ENCODE data around the gene TMPRSS2.
A peak's percentile ranks its signal among the peaks of the same experiment; 100 is the strongest.

The TMPRSS2 gene

DNA sequence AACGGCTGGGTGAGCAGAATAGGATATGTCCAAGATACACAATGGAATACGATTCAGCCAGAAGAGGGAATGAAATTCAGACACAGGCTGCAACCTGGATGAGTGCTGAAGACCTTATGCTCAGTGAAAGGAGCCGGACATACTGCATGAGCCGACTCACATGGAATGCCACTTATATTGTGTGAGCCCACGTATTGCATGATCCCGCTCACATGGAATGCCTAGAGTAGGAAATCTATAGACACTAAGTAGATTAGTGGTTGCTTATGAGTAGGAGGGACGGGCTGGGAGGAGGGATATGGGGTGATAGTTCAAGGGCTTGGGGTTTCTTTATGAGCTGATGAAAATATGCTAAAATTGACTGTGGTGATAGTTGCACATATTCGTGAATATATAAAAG is 26.8 kb downstream of the TMPRSS2 start:
- DNase-seq (ENCODE audit: low spot score): no peak

DNA sequence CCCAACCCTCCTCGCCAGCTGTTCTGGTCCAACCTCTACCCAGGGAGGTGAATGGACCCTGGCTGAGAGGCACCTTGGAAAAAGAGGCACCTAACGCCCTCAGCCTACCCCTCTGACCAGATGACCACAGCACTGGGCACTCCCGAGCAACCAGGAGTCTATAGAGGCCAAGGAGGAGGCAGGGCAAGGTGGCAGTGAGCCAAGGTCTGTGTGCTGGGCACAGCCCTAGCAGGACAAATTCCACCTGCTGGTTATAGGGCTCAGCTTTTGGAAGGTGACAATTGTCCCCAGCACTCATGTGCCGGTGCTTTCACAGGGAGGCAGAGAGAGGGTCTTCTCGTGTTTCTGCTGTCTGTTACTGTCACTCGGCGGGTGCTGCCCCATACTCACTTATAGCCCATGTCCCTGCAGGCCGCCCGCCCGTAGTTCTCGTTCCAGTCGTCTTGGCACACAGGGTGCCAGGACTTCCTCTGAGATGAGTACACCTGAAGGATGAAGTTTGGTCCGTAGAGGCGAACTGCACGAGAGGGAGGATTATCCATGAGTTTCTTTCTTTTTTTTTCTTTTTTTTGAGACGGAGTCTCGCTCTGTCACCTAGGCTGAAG is 27.8 kb downstream of the TMPRSS2 start:
- no peak for DNase-seq (ENCODE audit: low spot score)

DNA sequence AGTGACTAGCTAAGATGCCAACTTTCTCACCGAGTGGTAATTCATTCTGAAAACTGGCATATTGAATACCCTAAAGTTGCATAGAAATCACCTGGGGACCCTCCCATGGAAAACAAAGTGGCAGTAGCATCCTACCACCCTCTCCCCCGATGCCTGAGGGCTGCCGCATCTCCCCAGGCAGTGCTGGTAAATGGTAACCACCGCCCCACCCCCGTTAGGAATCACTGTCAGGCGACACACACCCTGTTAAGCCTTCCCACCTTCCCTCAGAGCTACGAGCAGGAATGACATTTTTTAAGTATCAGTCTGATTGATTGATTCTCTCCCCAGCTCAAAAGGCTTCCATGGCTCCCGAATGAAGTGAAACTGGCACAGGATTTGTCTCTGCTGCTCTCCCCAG is 28.3 kb downstream of the TMPRSS2 start:
- no peak for DNase-seq (ENCODE audit: low spot score)

DNA sequence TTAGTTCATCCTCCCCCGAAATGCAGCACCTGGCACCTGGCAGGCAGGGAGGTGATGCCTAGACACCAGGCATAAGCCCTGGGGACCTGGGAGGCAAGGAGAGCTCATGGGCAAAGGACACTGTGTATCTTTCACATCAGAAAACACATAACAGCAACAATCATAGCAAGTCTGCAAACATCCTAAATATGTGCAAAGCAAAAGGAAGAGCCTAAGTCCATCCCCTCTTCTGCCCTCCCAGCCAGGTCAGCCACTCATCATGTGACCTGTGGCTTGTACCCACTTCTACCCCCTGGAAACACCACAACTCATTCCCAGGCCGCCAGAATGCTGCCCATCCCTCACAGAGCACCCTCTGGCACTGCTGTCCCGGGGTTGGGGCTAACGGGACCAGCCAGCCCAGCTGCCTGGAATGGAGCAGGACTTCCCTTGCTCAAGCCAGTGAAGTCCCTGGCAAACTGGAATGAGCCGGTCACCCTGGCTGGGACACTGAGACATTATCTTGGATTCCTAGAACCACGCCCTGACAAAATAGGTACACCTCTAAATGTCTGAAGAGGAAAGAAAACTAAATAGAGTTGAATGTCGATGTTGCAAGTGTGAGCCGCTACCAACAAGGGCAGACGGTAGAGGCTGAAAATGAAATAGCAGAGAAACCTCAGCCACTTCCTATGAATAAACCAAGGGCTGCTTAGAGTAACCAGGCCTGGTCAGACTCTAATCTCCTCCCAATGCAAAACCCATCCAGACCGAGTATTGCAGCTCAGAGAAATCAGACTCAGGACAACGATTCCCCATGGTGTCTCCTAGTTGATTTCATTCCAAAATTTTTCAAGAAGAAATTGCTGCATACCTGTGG is 29.4 kb downstream of the TMPRSS2 start:
- DNase-seq (ENCODE audit: low spot score): no peak

DNA sequence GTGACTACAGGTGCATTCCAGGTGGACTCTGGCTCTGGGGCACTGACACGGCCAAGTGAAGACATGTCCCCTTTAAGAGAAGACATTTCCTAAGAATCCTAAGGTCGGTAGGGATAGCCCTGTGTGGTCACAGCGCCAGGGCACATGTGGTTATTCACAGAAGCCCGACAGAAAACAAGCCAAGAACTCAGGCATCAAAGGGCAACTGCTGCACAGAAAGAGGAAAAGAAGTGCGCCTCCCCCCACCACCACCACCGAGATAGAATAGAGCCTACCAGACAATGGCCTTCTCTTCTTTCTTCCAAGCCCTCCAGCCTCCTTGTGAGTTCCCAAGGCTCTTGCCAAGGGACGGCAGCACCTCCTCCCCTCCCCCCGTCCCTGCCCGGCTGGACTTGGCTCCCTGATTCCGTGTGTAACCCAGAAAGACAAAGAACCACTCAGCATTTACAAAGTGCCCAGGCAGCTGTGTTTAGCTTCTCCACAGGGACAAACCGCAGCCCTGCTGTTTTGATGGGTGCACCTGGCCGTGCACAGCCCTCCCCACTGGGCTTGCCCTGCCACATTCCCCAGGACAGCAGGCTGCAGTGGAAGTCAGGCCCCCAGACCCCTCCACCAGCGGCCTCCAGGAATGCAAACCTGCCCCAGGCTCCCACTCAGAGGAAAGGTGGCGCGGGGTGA is 30.2 kb downstream of the TMPRSS2 start:
- DNase-seq (ENCODE audit: low spot score): no peak

DNA sequence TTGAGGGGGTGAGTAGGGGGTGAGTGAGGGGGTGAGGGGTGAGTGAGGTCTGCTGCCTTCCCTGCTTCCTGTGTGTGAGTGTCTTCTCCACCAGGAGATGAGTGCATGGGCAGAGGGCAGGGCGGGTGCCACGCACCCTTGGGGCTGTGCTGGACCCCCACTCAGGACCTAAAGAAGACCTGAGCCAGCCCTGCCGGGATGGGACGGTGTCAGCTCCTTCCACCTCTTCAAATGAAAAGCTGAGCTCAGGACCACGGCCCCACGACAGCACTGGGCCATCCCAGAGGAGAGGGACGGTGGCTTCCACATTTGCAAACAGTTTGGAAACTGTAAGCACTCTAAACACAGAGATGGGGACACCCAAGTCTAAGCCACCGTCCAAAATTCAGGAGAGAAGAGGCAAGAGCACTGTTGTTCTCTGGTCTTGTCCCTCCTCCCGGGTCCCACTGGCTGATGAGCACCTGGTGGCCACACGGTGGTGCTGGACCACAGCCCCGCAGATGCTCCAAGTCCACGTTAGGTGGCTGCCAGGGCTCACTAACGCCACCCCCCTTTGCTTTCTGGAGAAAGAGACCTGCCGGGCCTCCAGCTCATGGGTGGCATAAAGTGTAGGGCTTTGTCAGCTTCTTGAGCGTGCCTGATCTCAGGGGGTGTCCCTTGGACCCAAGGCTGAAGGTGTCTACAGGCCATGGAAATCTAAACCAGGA is 32.1 kb downstream of the TMPRSS2 start:
- DNase-seq (ENCODE audit: low spot score): no peak

DNA sequence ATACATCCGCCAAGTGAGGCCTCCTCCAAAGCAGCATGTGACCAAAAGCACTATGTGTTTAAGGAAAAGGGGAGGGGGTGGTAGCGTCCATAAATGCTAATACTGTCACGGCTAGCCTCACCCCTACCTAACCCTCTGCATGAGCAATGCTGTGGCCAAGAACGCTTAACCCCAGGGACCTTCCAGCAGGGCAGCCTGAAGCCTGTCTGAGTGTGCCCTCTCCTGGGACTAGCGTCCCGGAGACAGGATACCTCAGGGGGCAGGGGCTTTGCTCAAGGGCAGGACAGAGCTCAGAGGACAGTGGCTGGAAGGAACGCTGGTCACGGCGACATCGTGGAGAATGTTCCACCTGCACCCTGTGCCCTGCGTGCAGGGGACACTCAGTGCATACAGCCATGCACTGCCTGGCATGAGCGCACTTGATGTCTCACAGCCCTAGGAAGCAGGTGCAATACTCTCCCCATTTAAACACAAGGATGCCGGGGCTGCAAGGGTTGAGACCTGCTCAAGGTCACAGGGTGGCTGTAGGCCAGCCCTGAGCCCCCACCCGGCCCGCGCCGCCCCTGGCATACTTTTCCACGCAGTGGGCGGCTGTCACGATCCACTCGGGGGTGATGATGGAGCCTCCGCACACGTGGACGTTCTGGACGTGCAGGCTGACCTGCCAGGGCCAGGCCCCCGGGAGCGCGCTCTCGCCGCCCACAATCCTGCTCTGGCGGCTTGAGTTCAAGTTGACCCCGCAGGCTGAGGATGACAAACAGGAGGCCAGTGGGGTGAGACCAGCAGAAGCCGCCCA is 35.0 kb downstream of the TMPRSS2 start:
- DNase-seq (ENCODE audit: low spot score): no peak

DNA sequence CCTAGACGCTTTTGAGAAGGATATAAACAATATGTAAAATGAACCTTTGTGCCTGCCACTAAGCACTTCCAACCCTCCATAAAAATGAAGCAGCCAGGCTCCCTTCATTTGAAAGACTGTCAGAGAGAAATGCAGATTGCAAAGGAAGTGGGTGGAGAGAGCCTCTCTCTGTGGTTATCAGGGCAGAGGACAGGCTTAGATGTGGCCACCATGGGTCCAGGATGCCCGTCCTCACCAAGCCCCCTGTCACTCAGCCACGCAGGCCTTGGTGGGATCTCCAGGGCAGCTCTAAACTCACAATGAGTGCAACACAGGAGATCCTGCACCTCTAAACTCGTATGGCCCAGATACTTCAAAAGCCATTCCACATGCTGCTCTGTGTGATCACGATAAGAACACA is 37.9 kb downstream of the TMPRSS2 start:
- DNase-seq (ENCODE audit: low spot score): no peak

DNA sequence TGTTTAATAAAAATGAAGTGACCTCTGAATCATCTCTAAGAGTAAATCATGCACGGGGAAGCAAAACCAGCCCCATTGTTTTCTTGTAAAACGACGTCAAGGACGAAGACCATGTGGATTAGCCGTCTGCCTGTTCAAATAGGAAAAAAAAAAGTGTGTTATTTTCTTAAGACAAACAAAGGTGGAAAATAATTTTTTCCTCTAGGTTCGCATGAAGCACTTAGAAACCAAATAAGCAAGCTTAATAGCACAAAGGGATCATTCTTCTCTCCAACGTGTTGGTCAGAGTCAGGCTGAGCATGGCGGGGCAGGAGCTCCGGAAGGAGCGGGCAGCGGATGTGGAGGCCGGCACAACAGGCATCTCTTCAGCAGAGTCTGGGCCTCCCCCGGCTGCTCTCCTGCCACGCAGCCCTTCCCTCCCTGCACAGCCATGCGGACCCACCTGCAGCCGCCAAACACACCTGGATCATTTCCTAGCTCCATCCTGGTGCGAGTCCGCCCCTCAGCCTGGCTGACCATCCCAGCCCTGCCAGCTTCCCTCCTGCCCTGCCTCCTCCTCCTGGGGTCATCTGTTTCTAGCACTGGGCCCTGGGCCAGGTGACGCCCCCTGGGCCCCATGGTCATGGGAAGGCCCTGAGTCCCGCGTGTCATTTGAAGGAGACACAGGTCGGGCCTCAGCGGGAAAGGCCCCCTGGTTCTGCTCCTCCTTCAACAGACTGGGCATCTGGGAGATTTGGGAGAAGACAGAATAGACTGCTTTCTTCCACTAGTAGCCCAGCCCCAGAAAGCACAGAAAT is 41.7 kb downstream of the TMPRSS2 start:
- DNase-seq (ENCODE audit: low spot score): no peak

DNA sequence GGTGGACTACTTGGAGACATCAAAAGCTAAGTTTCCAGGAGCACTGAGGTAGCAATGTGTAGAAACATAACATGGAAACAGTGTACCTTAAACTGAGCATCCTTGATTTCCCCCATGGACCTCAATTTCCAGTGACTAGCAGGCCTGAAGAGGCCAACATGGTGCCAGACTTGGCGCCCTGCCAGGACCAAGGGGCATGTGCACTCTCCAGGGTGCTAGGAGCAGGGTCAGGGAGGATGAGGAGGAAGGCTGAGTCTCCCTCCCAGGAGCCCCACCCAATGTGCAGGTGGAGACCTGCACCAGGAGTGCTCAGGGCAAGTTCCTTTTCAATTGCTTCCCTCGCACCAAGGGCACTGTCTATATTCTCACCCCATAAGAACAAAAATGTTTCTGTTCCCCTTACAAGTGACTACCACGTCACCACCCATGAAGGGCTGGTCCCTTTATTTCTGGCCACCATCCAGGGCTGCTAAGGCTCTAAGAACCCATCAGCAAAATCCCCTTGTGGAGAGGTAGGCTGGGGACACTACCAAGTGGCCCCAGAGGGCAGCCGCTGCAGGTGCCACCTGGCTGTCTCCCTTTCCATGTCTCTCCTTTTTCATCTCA is 42.7 kb downstream of the TMPRSS2 start:
- DNase-seq (ENCODE audit: low spot score): no peak

DNA sequence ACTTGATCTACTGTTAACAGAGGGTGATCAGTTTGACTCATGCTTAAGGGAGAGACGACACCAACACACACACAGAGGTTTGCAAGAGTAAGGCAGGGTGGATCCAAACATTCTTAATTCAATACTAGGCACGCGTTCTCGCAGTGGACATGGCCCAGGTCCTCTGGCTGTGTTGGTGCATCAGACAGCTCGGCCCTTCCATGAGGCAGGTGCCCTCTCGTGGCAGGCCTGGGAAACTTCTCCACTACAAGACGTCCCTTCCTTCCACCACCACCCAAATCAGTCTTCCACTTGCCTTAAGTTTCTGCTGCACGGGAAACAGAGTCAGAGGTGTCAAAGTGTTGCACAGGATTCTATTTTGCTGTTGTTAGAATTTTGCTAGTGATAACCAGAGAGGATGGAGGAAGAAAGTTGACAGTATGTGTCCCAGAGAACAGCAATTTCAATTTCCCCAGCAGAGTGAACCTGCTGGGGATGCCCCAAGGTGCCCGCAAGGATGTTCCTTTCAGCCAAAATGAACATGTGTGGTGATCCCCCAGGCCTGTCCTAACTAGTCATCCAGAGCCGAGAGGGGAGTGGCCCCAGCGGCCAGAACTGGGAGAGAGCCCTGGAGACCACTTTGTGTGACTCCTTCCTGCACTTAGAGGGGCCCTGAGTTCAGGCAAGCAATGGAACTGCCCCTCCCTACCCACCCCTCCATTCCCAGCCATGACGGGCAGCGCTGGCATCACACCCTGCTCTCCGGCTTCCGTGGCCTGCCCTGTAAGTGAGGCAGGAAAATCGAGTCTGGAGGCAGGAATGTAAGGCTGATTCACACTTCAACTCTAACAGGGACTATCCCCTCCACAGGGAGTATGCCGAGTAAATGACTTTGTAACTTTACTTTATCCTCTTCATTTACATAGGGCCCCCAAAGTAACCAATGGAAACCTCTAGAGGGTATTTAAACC is 47.1 kb downstream of the TMPRSS2 start:
- DNase-seq (ENCODE audit: low spot score): peak; percentile 67

DNA sequence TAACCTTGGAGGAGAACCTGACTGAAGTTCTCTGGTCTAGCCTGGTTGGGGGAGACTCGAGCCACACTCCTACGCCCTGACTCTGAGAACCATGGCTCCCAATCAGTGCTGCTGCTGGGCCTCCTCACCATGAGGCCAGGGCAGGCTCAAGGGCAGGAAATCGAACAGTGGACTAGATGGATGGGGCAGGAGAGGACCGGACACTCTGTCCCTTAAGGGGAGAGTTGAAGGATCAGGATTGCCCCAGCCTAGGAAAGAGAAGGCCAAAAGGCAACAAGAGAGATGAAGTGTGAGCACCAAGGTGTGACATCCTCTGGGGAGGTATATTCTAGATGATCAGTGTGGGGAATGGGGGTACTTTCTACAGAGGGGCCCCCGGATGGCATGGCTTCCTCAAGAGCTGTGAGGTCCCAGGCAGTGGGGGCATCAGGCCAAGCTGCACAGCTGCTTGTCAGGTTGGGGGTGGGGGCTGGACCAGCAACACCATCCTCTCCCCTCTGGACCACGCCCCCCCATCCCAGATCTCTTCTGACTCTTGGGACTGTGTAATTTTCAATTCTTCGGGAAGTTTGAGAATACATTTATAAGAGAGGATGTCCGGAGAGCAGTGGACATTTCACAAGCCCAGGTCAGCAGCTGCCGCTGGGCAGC is 47.9 kb downstream of the TMPRSS2 start:
- no peak for DNase-seq (ENCODE audit: low spot score)

DNA sequence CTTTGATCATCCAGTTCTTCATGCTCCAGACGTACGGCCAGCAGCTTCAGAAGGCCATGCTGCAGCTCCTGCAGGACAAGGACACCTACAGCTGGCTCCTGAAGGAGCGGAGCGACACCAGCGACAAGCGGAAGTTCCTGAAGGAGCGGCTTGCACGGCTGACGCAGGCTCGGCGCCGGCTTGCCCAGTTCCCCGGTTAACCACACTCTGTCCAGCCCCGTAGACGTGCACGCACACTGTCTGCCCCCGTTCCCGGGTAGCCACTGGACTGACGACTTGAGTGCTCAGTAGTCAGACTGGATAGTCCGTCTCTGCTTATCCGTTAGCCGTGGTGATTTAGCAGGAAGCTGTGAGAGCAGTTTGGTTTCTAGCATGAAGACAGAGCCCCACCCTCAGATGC is 49.4 kb downstream of the TMPRSS2 start:
- no peak for DNase-seq (ENCODE audit: low spot score)

DNA sequence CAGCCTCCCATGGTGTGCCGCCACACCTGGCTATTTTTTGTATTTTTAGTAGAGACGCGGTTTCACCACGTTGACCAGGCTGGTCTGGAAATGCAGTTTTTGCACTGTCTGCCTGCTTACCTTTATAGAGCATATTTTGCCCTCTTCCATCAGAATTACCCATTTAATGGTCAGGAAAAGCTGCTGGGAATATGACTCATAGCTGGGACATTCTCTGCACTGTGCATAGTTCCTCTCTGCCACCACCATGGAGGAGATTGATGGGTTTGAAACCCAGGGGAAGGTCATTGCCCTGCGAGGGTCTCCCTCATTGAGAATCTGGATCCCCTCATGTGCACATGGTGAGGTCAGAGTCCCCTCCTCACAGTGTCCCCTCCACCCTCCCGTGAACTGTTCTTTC is 49.8 kb downstream of the TMPRSS2 start:
- no peak for DNase-seq (ENCODE audit: low spot score)

DNA sequence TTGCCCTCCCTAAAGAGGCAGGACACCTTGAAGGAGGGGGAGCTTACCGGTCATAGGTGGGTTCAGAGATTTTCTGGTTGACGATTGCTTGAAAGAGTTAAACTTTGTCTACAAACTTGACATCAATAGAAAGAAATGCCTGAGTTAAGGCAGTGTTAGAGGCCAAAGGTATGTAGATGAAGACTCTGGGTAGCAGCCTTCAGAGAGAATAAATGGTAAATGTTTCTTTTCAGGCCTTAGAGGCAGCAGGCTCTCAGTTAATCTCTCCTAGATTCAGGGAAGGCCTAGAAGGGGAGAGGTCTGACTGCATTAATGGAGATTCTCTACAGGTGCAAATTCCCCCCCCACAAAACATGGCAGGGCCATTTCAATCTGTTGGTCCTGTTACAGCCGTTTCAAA is 54.2 kb downstream of the TMPRSS2 start:
- no peak for DNase-seq (ENCODE audit: low spot score)

DNA sequence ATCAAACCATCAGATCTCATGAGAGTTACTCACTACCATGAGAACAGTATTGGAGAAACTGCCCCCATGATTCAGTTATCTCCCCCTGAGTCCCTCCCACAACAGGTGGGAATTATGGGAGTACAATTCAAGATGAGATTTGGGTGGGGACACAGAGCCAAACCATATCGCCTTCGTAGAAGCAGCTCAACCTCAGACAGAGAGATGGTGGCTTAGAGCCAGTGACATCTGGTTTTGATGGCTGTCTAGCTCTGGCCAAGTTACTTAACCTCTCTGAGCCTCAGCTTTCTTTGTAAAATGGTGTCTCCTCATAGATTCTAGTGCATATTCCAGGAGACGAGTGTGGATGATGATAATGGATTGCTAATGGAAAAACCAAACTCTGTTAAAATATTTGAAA is 54.8 kb downstream of the TMPRSS2 start:
- no peak for DNase-seq (ENCODE audit: low spot score)

DNA sequence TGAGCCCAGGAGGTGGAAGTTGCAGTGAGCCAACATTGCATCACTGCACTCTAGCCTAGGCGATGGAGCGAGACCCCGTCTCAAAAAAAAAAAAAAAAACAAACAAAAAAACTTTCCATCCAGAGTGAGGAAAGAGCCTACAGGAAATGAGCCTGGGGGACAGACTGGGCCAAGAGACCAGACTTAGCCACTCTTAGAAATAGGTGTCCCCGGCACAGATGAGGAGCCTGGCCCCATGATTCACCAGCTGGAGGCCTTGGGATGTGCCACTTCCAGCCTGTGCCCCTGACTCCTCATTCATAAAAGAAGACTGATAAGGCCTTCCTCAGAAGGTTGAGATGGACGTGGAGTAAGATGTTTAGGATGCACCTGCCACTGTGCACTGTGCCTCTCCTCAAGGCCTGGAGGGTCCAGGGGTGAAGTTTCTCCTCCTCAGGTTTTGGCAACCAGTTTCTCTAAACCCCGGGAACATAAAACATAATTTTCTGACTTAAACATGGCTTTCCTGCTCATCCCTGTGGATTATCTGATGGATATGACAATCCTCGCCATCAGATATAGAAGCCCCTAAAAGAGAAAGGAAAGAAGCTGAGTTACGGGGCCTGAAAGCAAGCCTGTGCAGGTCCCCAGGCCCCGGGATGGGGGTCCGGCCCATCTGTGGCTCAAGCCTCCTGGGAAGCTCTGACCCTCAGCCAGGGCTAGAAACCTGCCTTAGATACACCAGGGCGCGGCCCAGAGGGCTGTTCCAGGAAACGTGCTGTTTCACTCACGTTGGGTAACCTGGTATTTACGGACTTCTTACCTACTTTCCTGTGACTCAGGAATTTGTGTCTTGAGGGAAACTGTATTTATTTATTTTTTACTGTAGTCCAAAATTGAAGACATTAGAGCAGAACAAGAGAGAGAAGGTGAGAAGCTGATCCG is 55.9 kb downstream of the TMPRSS2 start:
- DNase-seq (ENCODE audit: low spot score): no peak

DNA sequence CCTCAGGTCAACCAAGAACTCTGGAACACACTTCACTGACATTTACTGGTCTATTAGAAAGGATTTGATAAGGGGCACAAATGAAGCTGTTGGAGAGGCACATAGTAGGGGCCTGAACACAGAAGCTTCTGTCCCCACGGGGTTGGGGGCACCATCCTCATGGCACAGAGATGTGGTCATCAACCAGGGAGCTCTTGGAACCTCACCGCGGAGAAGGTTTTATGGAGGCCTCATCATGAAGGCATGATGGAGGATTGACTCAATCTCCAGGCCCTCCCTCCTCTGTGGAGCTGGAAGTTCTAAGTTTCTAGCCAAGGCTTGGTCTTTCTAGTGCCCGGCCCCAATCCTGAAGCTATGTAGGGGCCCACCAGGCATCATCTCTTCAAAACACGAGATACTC is 58.3 kb downstream of the TMPRSS2 start:
- no peak for DNase-seq (ENCODE audit: low spot score)
